ENCODE measurements around the gene CD81. TPM values are rescaled to one million over a fixed set of nuclear protein-coding genes. Genes with fewer than 3 reads are reported as not detected.

Gene CD81
- total RNA-seq, 4 donors from 2014 or later: 156 to 406 (median 255) TPM

- in situ Hi-C loops (cut with MboI; ENCODE audit: low pct_ligation_motif_present in 1 of 4, low pct_unique_long_range_greater_than_20kb in 1 of 4, low sequenced_read_pairs in 3 of 4): loop anchor here in 1 of 4 donors (25.0 kb wide), 1 partner anchor 444 kb away; the partner anchor contains the start of gene CDKN1C
- TF ChIP-seq CTCF (IDR thresholded peaks at IDR 0.05) (no peak), POLR2A (IDR thresholded peaks at IDR 0.05) (no peak), POLR2AphosphoS5 (IDR thresholded peaks at IDR 0.05) (no peak), EP300 (IDR thresholded peaks at IDR 0.05; ENCODE audit: low read depth) (no peak)
Observed at GRCh38 chr11:2443406-2443805, 66.3 kb downstream of the CD81 start.

GRCh38 chr11:2443881-2444820 lies 67.0 kb downstream of the CD81 start, which contains the start of gene TRPM5:
Gene TRPM5, minus strand, starts transcription at chr11:2444514. Its CDS starts 21,478 bp downstream, at chr11:2423036.
- TF ChIP-seq EP300 (IDR thresholded peaks at IDR 0.05; ENCODE audit: low read depth): no peak
- no peak for TF ChIP-seq POLR2A (IDR thresholded peaks at IDR 0.05)
- TF ChIP-seq POLR2AphosphoS5 (IDR thresholded peaks at IDR 0.05): no peak
- TF ChIP-seq CTCF (IDR thresholded peaks at IDR 0.05): no peak
- 8% methylated on average over 27 of the region's 64 CpGs; no CpG with 5 or more reads in 1 of the 2 donors for WGBS, 2 donors (ENCODE audit: low coverage in 1 of 2)
- peak within 1 kb of the TSS; percentile 48 to 84 (median 65) for H3K27ac ChIP-seq
- peaks cover 3 to 54% (median 44%) of the 10 kb centered on the region in 4 donors for H3K4me1 ChIP-seq
- in situ Hi-C loops (cut with MboI; ENCODE audit: low pct_ligation_motif_present in 1 of 4, low pct_unique_long_range_greater_than_20kb in 1 of 4, low sequenced_read_pairs in 3 of 4) (loop anchor here in 1 of 4 donors (25.0 kb wide), 1 partner anchor 443 kb away; the partner anchor contains the start of gene CDKN1C), intact Hi-C loops (cut with DNase I; ENCODE audit: low total_unique reads) (no loop called here)
- H3K36me3 ChIP-seq: no peaks in the 10 kb centered on the region
- DNase-seq: peak; percentile 82
- H3K4me3 ChIP-seq: peak within 1 kb of the TSS; percentile 13 to 53 (median 42)
- no peaks in the 10 kb centered on the region for H3K9me3 ChIP-seq
- H3K27me3 ChIP-seq: peaks cover 16% of the 10 kb centered on the region

More at GRCh38 chr11:2443406-2443805, 66.3 kb downstream of the CD81 start:
- WGBS, 2 donors (ENCODE audit: low coverage in 1 of 2): 38 to 42% methylated on average over 2 to 11 of the region's 11 CpGs
- no peak overlapping the region for H3K4me3 ChIP-seq
- H3K27ac ChIP-seq: peak overlapping the region; percentile 6 to 84 (median 54)
- peaks cover 16% of the 10 kb centered on the region for H3K27me3 ChIP-seq
- peaks cover 3 to 54% (median 44%) of the 10 kb centered on the region in 4 donors for H3K4me1 ChIP-seq
- DNase-seq: no peak
- intact Hi-C loops (cut with DNase I; ENCODE audit: low total_unique reads): no loop called here
- no peaks in the 10 kb centered on the region for H3K9me3 ChIP-seq
- H3K36me3 ChIP-seq: no peaks in the 10 kb centered on the region

- peak within 1 kb of the TSS; percentile 13 to 53 (median 42) for H3K4me3 ChIP-seq
- peaks cover 3 to 54% (median 44%) of the 10 kb centered on the region in 4 donors for H3K4me1 ChIP-seq
- intact Hi-C loops (cut with DNase I; ENCODE audit: low total_unique reads): no loop called here
- H3K9me3 ChIP-seq: no peaks in the 10 kb centered on the region
- in situ Hi-C loops (cut with MboI; ENCODE audit: low pct_ligation_motif_present in 1 of 4, low pct_unique_long_range_greater_than_20kb in 1 of 4, low sequenced_read_pairs in 3 of 4): loop anchor here in 1 of 4 donors (25.0 kb wide), 1 partner anchor 442 kb away; the partner anchor contains the start of gene CDKN1C
- 1% methylated on average over 68 of the region's 116 CpGs; no CpG with 5 or more reads in 1 of the 2 donors for WGBS, 2 donors (ENCODE audit: low coverage in 1 of 2)
- peak within 1 kb of the TSS; percentile 48 to 84 (median 65) for H3K27ac ChIP-seq
- H3K36me3 ChIP-seq: no peaks in the 10 kb centered on the region
- TF ChIP-seq CTCF (IDR thresholded peaks at IDR 0.05) (no peak), POLR2AphosphoS5 (IDR thresholded peaks at IDR 0.05) (peak in 2 of 3 donors; percentile 25 to 58)
- peak; percentile 87 for DNase-seq
- peaks cover 16% of the 10 kb centered on the region for H3K27me3 ChIP-seq
Observed at GRCh38 chr11:2444821-2445745, 68.0 kb downstream of the CD81 start, which contains the start of gene KCNQ1. Gene KCNQ1, plus strand, starts transcription at chr11:2445008. Its CDS starts 91 bp downstream, at chr11:2445099.

Data from transverse colon (tissue), 4 donors.